ENCODE data around the gene FBN3.

DNA sequence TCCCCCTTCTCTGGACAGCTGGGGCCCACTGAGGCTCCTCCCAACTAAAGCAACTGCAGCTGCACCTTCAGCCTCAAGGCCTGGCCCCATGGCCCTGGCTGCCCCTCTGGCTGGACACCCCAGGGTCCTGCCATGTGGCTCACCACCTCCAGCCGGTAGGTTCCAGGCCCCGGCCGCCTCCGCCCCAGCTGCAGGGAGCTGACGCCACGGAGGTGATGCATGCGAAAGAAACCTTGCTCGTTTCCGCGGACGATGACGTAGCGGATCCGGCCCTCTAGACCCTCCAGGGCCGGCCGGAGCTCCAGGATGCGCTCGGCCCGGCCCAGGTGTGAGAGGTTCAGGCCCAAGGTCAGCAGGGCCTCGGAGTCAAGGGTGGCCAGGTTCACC, 83.5 kb downstream of the FBN3 start:
- no peak for TF ChIP-seq CTCF (IDR thresholded peaks at IDR 0.05)
- no peak for TF ChIP-seq POLR2A (IDR thresholded peaks at IDR 0.05)

Data from lower leg skin (tissue), 3 donors.